Stomach (tissue), 4 donors: ENCODE results near the gene RAI14.

Experiments used
- POLR2AphosphoS5 ChIP-seq, 3 donors: sonication (generic); formaldehyde crosslinking; IDR thresholded peaks; one replicate each; pipeline ENCODE4 v1.6.1; 2016; ENCODE audit warnings: antibody characterized with exemption in 3 of 3
- TF ChIP-seq, protein P1 (sequence below), 7 experiments: fragments of 450-650 bp in 4 of 7; fragments of 200-600 bp in 3 of 7; sonication (generic) in 3 of 7; IDR thresholded peaks; one replicate each; pipeline ENCODE4 v1.5.1; 2016 to 2019; ENCODE audit warnings: antibody characterized with exemption in 7 of 7, control low read depth in 2 of 7, mild to moderate bottlenecking in 1 of 7

DNA sequence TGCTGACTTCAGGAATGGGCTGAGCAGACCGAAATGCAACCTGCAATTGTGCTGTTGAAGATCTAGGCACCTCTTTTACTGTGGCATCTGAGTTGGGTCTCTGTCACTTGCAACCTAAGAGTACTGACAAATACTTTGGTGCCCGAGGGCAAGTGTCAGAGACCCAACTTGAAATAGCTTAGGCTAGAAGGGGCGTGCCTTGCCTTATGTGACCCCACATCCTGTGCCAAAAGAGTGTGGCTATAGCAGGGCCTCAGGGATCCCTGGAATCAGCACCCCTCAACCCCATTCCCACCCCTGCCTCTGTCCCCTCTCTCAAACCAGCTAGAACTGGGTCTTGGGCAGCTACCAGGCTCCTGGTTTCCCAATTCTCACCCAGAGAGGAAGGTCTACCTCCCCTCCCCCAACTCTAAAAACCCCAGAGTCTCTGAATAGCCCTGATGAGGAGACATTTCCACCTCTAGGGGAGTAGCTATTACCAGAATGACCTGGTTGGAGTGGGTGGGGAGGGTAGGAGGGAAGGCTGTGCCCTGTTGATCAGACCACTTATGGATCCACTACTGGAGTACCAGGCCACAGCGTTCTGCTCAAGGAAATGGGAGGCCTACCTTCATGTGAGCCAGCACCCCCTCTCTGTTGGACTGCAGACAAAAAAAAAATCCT lies 17.5 kb downstream of the RAI14 start:
- TF ChIP-seq, protein P1, sequence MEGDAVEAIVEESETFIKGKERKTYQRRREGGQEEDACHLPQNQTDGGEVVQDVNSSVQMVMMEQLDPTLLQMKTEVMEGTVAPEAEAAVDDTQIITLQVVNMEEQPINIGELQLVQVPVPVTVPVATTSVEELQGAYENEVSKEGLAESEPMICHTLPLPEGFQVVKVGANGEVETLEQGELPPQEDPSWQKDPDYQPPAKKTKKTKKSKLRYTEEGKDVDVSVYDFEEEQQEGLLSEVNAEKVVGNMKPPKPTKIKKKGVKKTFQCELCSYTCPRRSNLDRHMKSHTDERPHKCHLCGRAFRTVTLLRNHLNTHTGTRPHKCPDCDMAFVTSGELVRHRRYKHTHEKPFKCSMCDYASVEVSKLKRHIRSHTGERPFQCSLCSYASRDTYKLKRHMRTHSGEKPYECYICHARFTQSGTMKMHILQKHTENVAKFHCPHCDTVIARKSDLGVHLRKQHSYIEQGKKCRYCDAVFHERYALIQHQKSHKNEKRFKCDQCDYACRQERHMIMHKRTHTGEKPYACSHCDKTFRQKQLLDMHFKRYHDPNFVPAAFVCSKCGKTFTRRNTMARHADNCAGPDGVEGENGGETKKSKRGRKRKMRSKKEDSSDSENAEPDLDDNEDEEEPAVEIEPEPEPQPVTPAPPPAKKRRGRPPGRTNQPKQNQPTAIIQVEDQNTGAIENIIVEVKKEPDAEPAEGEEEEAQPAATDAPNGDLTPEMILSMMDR (IDR thresholded peaks at IDR 0.05) = no peak
- no peak for TF ChIP-seq POLR2AphosphoS5 (IDR thresholded peaks at IDR 0.05)
